Adrenal gland (tissue), 12 donors: ENCODE data around the gene PROCR. TPM values are rescaled to one million over a fixed set of nuclear protein-coding genes. Genes with fewer than 3 reads are reported as not detected.
"Not testable (repeated sequence)": the region's sequence is repeated elsewhere in the genome, so short reads cannot be mapped to it uniquely, and the experiment has no call there.

Source experiments
- DNase-seq, 7 donors: peaks; one replicate each; pipeline ENCODE4 v3.0.0-alpha.2; 2019 to 2020
- H3K27ac ChIP-seq, 5 donors: fragments of 200-600 bp; sonication (generic) in 4 of 5; 1 replicate in 3 of 5; 2 replicates in 2 of 5; pipeline versions ENCODE4 v1.5.1 to v1.8.0; 2016 to 2020; ENCODE audit warnings: mild to moderate bottlenecking in 1 of 5
- H3K27me3 ChIP-seq: fragments of 200-600 bp; 2 replicates; pipeline ENCODE4 v1.8.0; 2021
- H3K36me3 ChIP-seq, 2 donors: fragments of 200-600 bp; replicated peaks in 1 of 2; 1 replicate in 1 of 2; 2 replicates in 1 of 2; pipeline versions ENCODE4 v1.5.1 to v1.8.0; 2018 to 2022
- H3K4me1 ChIP-seq, 2 donors: fragments of 200-600 bp; replicated peaks in 1 of 2; 1 replicate in 1 of 2; 2 replicates in 1 of 2; pipeline versions ENCODE4 v1.5.1 to v1.8.0; 2018 to 2021
- H3K4me3 ChIP-seq, 4 donors: fragments of 200-600 bp; sonication (generic) in 3 of 4; one replicate each; pipeline ENCODE4 v1.5.1; 2016 to 2018
- H3K9me3 ChIP-seq, 3 donors: fragments of 200-600 bp; sonication (generic) in 1 of 3; replicated peaks in 1 of 3; 1 replicate in 2 of 3; 2 replicates in 1 of 3; pipeline versions ENCODE4 v1.5.1 to v1.8.0; 2016 to 2021
- POLR2A ChIP-seq, 2 donors: fragments of 450-650 bp; IDR thresholded peaks; one replicate each; pipeline ENCODE4 v1.6.1; 2017; ENCODE audit warnings: antibody characterized with exemption in 2 of 2, mild to moderate bottlenecking in 2 of 2, moderate library complexity in 1 of 2
- WGBS, 4 donors: extraction: QIAGEN DNeasy Blood & Tissue Kit in 2 of 4; methylation state at CpG; one replicate each; pipeline versions ENCODE4 v1.1.5 to v1.1.7; 2013 to 2017; 5-methylcytosine and 5-hydroxymethylcytosine counted together
- intact Hi-C, 2 donors: fragments of 100-400 bp; cut with DNase I; formaldehyde crosslinking; loops; one replicate each; pipeline versions ENCODE4 v1.14.1 to v1.15.0; 2022 to 2023
- polyA plus RNA-seq, 3 donors: library from polyadenylated mRNA; stranded (reverse); fragments of 200-250 nt in 2 of 3; fragments of 350-450 nt in 1 of 3; fragmentation: Illumina TruSeq in 1 of 3; extraction: RNeasy Lipid Tissue Mini Kit (QIAGEN cat#74804) in 1 of 3; gene quantifications; one replicate each; pipeline ENCODE4 v1.2.3, GENCODE V29; 2013 to 2014
- total RNA-seq, 9 donors: library from RNA; depleted of rRNA in 4 of 9; stranded (reverse); fragments of >200 nt in 4 of 9; fragments of 120-200 nt in 1 of 9; fragmentation: NEBNext Ultra II Directional in 1 of 9; extraction: Animal tissue kit (Norgen Biotek cat#: 25700) in 1 of 9; gene quantifications; one replicate each; pipeline versions ENCODE4 v1.1.0 to v1.2.4, GENCODE V29; 2013 to 2023
- TF ChIP-seq, protein P1 (sequence below), 6 experiments: fragments of 450-650 bp in 4 of 6; fragments of 200-600 bp in 2 of 6; sonication (generic) in 1 of 6; IDR thresholded peaks; 1 replicate in 5 of 6; 2 replicates in 1 of 6; pipeline versions ENCODE4 v1.5.1 to v1.8.0; 2016 to 2021; ENCODE audit warnings: antibody characterized with exemption in 6 of 6, mild to moderate bottlenecking in 2 of 6, moderate library complexity in 1 of 6
- donor health status: healthy with polysubstance abuse.
- donor health status: Bipolar disorder and iron deficiency.
- donor health status: DM: yes; HTN: yes; CAD: no.
- donor health status: DM: no; HTN: no; CAD: no.
- donor health status: DM: no; HTN: no; CAD: no.
- donor health status: DM: yes; HTN: yes; CAD: no.

Gene PROCR
- total and polyA plus RNA-seq, 12 donors = 5.7 to 87.0 (median 29.1) TPM

DNA sequence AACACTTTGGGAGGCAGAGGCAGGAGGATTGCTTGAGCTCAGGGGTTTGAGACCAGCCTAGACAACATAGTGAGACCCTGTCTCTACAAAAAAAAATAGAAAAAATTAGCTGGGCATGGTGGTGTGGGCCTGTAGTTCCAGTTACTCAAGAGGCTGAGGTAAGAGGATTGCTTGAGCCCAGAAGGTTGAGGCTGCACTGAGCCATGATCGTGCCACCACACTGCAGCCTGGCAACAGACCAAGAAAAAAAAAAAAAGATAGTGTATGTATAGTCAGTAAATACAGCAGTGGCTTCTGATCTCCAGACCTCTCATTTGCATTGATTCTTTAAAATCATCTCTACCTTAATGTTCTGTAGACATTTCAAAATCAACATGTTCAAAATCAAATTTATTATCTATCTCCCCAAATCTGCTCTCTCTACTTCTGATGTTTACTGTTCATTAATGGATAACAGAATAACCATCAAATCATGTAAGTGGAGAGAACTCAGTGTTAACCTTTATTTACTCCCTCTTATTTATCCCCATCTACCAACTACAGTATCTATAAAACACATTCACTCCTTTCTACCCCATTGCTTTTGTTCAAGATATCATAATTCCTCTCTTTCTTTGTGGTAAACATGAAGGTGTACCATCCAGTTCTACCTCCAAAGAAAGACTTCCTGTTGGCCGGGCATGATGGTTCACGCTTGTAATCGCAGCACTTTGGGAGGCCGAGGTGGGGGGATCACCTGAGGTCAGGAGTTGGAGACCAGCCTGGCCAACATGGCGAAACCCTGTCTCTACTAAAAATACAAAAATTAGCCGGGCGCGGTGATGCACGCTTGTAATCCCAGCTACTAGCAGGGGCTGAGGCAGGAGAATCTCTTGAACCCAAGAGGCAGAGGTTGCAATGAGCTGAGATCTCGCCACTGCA lies 7.7 kb downstream of the PROCR start:
- Histone ChIP-seq H3K27me3 (no peaks in the 10 kb centered on the region), H3K36me3 (no peaks in the 10 kb centered on the region), H3K9me3 (no peaks in the 10 kb centered on the region), H3K4me3 (no peak overlapping the region), H3K4me1 (peaks cover 0 to 5% of the 10 kb centered on the region in 2 donors), H3K27ac (no peak overlapping the region)
- DNase-seq = no peak
- intact Hi-C loops = no loop called here
- TF ChIP-seq, protein P1, sequence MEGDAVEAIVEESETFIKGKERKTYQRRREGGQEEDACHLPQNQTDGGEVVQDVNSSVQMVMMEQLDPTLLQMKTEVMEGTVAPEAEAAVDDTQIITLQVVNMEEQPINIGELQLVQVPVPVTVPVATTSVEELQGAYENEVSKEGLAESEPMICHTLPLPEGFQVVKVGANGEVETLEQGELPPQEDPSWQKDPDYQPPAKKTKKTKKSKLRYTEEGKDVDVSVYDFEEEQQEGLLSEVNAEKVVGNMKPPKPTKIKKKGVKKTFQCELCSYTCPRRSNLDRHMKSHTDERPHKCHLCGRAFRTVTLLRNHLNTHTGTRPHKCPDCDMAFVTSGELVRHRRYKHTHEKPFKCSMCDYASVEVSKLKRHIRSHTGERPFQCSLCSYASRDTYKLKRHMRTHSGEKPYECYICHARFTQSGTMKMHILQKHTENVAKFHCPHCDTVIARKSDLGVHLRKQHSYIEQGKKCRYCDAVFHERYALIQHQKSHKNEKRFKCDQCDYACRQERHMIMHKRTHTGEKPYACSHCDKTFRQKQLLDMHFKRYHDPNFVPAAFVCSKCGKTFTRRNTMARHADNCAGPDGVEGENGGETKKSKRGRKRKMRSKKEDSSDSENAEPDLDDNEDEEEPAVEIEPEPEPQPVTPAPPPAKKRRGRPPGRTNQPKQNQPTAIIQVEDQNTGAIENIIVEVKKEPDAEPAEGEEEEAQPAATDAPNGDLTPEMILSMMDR (IDR thresholded peaks at IDR 0.05) = no peak
- TF ChIP-seq POLR2A (IDR thresholded peaks at IDR 0.05) = no peak
- 92 to 96% (median 94%) methylated on average over 11 of the region's 11 CpGs for WGBS, 4 donors

GRCh38 chr20:35180266-35180665 lies 8.4 kb downstream of the PROCR start:
- intact Hi-C loops = no loop called here
- Histone ChIP-seq H3K36me3 (no peaks in the 10 kb centered on the region), H3K4me3 (no peak overlapping the region), H3K4me1 (no peaks in the 10 kb centered on the region), H3K27me3 (no peaks in the 10 kb centered on the region), H3K9me3 (no peaks in the 10 kb centered on the region), H3K27ac (no peak overlapping the region)
- TF ChIP-seq, protein P1 (IDR thresholded peaks at IDR 0.05) = no peak
- no peak for TF ChIP-seq POLR2A (IDR thresholded peaks at IDR 0.05)
- DNase-seq = no peak
- WGBS, 4 donors = 92 to 96% (median 93%) methylated on average over 5 of the region's 5 CpGs

DNA sequence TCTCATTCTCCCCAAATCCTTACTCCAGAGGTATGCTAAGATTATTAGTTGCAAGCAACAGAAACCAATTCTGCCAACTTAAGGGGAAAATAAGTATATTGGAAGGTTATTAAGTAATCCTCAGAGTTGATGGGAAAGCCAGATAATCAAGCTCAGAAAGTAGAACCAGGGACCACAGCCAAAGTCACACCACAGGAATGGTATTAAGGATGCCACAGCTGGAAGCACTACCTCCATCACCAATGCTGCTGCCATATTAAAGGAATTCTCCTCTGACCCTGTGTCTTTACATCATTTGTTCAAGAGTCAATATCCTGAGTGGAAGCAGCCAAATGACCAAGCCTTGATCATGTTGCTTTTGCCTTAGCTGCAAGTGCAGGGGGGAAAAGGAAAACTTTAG lies 9.9 kb downstream of the PROCR start:
- Histone ChIP-seq H3K27ac (no peak overlapping the region), H3K36me3 (no peaks in the 10 kb centered on the region), H3K4me3 (no peak overlapping the region), H3K9me3 (no peaks in the 10 kb centered on the region), H3K4me1 (no peaks in the 10 kb centered on the region), H3K27me3 (no peaks in the 10 kb centered on the region)
- no peak for TF ChIP-seq POLR2A (IDR thresholded peaks at IDR 0.05)
- TF ChIP-seq, protein P1 (IDR thresholded peaks at IDR 0.05) = no peak
- DNase-seq = no peak
- intact Hi-C loops = no loop called here

GRCh38 chr20:35186691-35187289 lies 14.9 kb downstream of the PROCR start:
- H3K27ac ChIP-seq, DNase-seq, intact Hi-C loops, H3K4me1 ChIP-seq, H3K36me3 ChIP-seq, H3K27me3 ChIP-seq, H3K9me3 ChIP-seq, H3K4me3 ChIP-seq: not testable (repeated sequence)
- 92 to 94% (median 93%) methylated on average over 10 of the region's 10 CpGs for WGBS, 4 donors
